Psoas muscle (tissue), 8 donors: ENCODE results near the gene TMA7. TPM values are rescaled to one million over a fixed set of nuclear protein-coding genes. Genes with fewer than 3 reads are reported as not detected.

ENCODE experiments used
- ATAC-seq, 4 donors: fragments of 200-7000 bp; cut with Tn5 transposase; one replicate each; pipeline ENCODE4 v1.9.1; 2020; ENCODE audit warnings: moderate library complexity in 3 of 4, mild to moderate bottlenecking in 2 of 4
- DNase-seq, 2 donors: peaks; one replicate each; pipeline ENCODE4 v3.0.0-alpha.2; 2020
- H3K27ac ChIP-seq: fragments of 200-600 bp; one replicate; pipeline ENCODE4 v1.8.0; 2022
- H3K27me3 ChIP-seq, 3 donors: fragments of 200-600 bp in 1 of 3; one replicate each; pipeline versions ENCODE4 v1.6.1 to v1.8.0; 2013 to 2022; ENCODE audit warnings: low read length in 2 of 3, mild to moderate bottlenecking in 2 of 3, moderate library complexity in 1 of 3; ENCODE audit not compliant: insufficient read depth in 3 of 3
- H3K36me3 ChIP-seq, 2 donors: fragments of 200-600 bp in 1 of 2; one replicate each; pipeline versions ENCODE4 v1.6.1 to v1.8.0; 2013 to 2022; ENCODE audit warnings: low read depth in 1 of 2, mild to moderate bottlenecking in 1 of 2, moderate library complexity in 1 of 2; ENCODE audit not compliant: insufficient read depth in 1 of 2
- H3K4me1 ChIP-seq: fragments of 200-600 bp; one replicate; pipeline ENCODE4 v1.8.0; 2022
- H3K4me3 ChIP-seq: fragments of 200-600 bp; one replicate; pipeline ENCODE4 v1.8.0; 2022; ENCODE audit warnings: mild to moderate bottlenecking
- H3K9me3 ChIP-seq: fragments of 200-600 bp; one replicate; pipeline ENCODE4 v1.8.0; 2022
- CTCF ChIP-seq: fragments of 200-600 bp; IDR thresholded peaks from one replicate; pipeline ENCODE4 v1.8.0; 2022; ENCODE audit warnings: antibody characterized with exemption
- WGBS, 3 donors: extraction: QIAGEN DNeasy Blood & Tissue Kit; methylation state at CpG; one replicate each; pipeline versions ENCODE4 v1.1.6 to v1.1.7; 2013; 5-methylcytosine and 5-hydroxymethylcytosine counted together
- intact Hi-C, 2 donors: fragments of 100-400 bp; cut with DNase I; formaldehyde crosslinking; loops; one replicate each; pipeline versions ENCODE4 v1.11.0 to v1.14.2; 2022
- polyA plus RNA-seq, 3 donors: library from polyadenylated mRNA; stranded (reverse); fragments of 200-250 nt; gene quantifications; one replicate each; pipeline ENCODE4 v1.2.3, GENCODE V29; 2013
- total RNA-seq, 4 donors: library from RNA; stranded (reverse); fragmentation: NEBNext Ultra II Directional in 2 of 4; extraction: Animal tissue kit (Norgen Biotek cat#: 25700) in 2 of 4; gene quantifications; one replicate each; pipeline versions ENCODE4 v1.2.1 to v1.2.4, GENCODE V29; 2021 to 2023
- donor health status: healthy with polysubstance abuse.
- donor health status: DM: no; HTN: no; CAD: no; lungs with moderate emphysema.
- donor health status: Bipolar disorder and iron deficiency.
- donor health status: healthy.
- donor health status: DM: yes; HTN: yes; CAD: no.
- donor health status: DM: no; HTN: no; CAD: no.
- donor health status: DM: no; HTN: no; CAD: no.
- donor health status: DM: yes; HTN: yes; CAD: no.

The TMA7 gene
- total and polyA plus RNA-seq, 7 donors = 156 to 342 (median 218) TPM

GRCh38 chr3:48463703-48464102, 23.6 kb downstream of the TMA7 start:
- intact Hi-C loops = loop anchor here (2.0 to 10.0 kb wide), 3 partner anchors 41 to 221 kb away; partner anchors contain the start of genes NCKIPSD (in 1 of the 2) and SHISA5 (in 1 of the 2)
- WGBS, 3 donors = 80 to 89% (median 82%) methylated on average over 9 of the region's 9 CpGs
- H3K9me3 ChIP-seq = no peaks in the 10 kb centered on the region
- H3K36me3 ChIP-seq = peaks cover 3 to 46% of the 10 kb centered on the region in 2 donors
- H3K27ac ChIP-seq = no peak overlapping the region
- DNase-seq (no peak), ATAC-seq (no peak)
- no peaks in the 10 kb centered on the region for H3K27me3 ChIP-seq
- H3K4me3 ChIP-seq = no peak overlapping the region
- TF ChIP-seq CTCF = no peak
- H3K4me1 ChIP-seq = peaks cover 24% of the 10 kb centered on the region

DNA sequence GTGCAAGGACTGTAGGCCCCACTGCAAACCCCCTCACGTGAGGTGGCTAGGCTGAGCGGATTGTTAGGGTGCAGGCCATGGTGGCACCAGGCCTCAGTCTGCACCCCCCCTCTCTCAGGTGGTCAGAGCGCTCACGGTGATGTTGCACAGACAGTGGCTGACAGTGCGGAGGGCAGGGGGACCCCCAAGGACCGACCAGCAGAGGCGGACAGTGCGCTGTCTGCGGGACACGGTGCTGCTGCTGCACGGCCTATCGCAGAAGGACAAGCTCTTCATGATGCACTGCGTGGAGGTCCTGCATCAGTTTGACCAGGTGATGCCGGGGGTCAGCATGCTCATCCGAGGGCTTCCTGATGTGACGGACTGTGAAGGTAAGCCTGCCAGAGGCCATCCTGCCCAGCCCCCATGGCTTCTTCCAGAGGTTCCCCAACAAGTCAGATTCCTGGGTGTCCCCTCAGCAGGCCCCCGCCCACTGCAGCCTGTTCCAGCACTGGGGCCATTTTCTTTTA, 24.7 kb downstream of the TMA7 start:
- 90 to 92% (median 92%) methylated on average over 17 of the region's 17 CpGs for WGBS, 3 donors
- DNase-seq = no peak
- intact Hi-C loops = loop anchor here (1.0 to 10.0 kb wide), 5 partner anchors 40 to 220 kb away; partner anchors contain the start of genes NCKIPSD (in 1 of the 2) and SHISA5 (in 1 of the 2)
- H3K4me1 ChIP-seq = peaks cover 31% of the 10 kb centered on the region
- TF ChIP-seq CTCF = no peak
- no peaks in the 10 kb centered on the region for H3K27me3 ChIP-seq
- ATAC-seq = no peak
- no peaks in the 10 kb centered on the region for H3K9me3 ChIP-seq
- peak overlapping the region; percentile 99 for H3K27ac ChIP-seq
- H3K36me3 ChIP-seq = peaks cover 3 to 43% of the 10 kb centered on the region in 2 donors
- H3K4me3 ChIP-seq = no peak overlapping the region

- H3K9me3 ChIP-seq = no peaks in the 10 kb centered on the region
- ATAC-seq (no peak), DNase-seq (no peak)
- intact Hi-C loops = loop anchor here (1.0 to 10.0 kb wide), 5 partner anchors 40 to 220 kb away; partner anchors contain the start of genes NCKIPSD (in 1 of the 2) and SHISA5 (in 1 of the 2)
- H3K4me3 ChIP-seq = peak overlapping the region; percentile 77
- peaks cover 3 to 39% of the 10 kb centered on the region in 2 donors for H3K36me3 ChIP-seq
- no peaks in the 10 kb centered on the region for H3K27me3 ChIP-seq
- WGBS, 3 donors = 8 to 10% (median 9%) methylated on average over 7 of the region's 7 CpGs
- no peak for TF ChIP-seq CTCF
- H3K4me1 ChIP-seq = peaks cover 34% of the 10 kb centered on the region
- H3K27ac ChIP-seq = peak overlapping the region; percentile 99
These were observed 25.1 kb downstream of the TMA7 start for GRCh38 chr3:48465237-48465530.

DNA sequence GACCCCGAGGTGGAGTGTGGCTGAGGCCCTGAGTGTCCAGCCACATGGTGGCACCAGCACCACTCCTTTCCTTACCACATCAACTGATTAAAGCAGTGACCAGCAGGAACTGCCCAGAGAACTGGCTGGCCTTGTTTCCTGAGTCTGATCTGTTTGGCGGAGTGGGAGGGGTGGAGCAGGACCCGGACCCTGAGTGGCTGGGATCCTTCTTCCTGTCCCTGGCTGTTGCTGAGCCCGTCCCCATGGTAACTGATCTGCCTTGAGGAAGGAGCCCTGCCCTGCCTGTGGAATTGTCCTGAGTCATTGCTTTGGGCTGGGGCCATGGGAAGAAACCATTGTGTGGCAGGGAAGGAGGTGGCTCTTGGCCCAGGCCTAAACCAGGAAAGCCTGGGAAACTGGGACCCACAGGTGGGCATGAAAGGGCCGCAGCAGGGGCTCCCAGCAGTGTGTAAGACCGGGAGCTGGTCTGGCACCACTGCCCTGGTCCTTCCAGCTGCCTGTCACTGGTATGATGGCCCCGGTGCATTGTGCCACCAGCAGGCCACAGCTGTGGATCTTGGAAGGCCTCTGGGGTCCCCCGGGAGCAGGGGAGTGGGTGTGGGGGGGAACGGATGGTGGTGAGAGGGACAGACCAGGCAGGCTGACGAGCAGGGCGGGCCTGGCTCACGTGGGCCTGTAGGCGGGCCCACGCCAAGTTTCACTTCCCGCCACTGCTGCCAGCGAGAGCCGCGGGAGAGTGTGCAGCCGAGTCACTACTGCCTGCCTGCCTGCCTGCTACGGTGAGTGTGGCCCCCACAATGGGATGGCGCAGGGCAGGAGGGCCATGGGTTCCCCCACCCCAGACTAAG, 25.7 kb downstream of the TMA7 start:
- Histone ChIP-seq H3K4me1 (peaks cover 34% of the 10 kb centered on the region), H3K27me3 (no peaks in the 10 kb centered on the region), H3K36me3 (peaks cover 2 to 33% of the 10 kb centered on the region in 2 donors), H3K27ac (peak overlapping the region; percentile 99), H3K4me3 (peak overlapping the region; percentile 77), H3K9me3 (no peaks in the 10 kb centered on the region)
- intact Hi-C loops = loop anchor here (1.0 to 10.0 kb wide), 5 partner anchors 39 to 219 kb away; partner anchors contain the start of genes NCKIPSD (in 1 of the 2) and SHISA5 (in 1 of the 2)
- WGBS, 3 donors = 0 to 1% (median 1%) methylated on average over 15 to 21 of the region's 21 CpGs
- DNase-seq = peak; percentile 97 to 98
- peak; percentile 92 to 93 (median 93) for ATAC-seq
- peak; percentile 79 for TF ChIP-seq CTCF
